Measurements from ENCODE around the gene OLFML2B.

The OLFML2B gene

GRCh38 chr1:161943737-161944136 lies 79.9 kb downstream of the OLFML2B start:
- DNase-seq: no peak

- no peak for DNase-seq
Measured at GRCh38 chr1:161941726-161942436, 81.8 kb downstream of the OLFML2B start.

GRCh38 chr1:161940866-161941591 lies 82.6 kb downstream of the OLFML2B start:
- DNase-seq: no peak

- no peak for DNase-seq
Measured at GRCh38 chr1:161936786-161937185, 86.9 kb downstream of the OLFML2B start.

GRCh38 chr1:161935264-161935663 lies 88.4 kb downstream of the OLFML2B start:
- no peak for DNase-seq

GRCh38 chr1:161933592-161934588 lies 89.8 kb downstream of the OLFML2B start:
- no peak for DNase-seq
